Occipital lobe (tissue), 2 donors: Measurements from ENCODE around the gene TNS3. TPM values are rescaled to one million over a fixed set of nuclear protein-coding genes. Genes with fewer than 3 reads are reported as not detected.

Source experiments
- DNase-seq: peaks from one replicate; lab custom pipeline; 2025; lab: John Stamatoyannopoulos, UW
- total RNA-seq: library from RNA; depleted of rRNA; stranded (reverse); fragments of >200 nt; gene quantifications from one replicate; pipeline ENCODE4 v1.2.3, GENCODE V29; 2014

The TNS3 gene
- total RNA-seq, 1 donor from 2014 or later: 7.5 TPM

GRCh38 chr7:47507522-47507921 lies 74.4 kb downstream of the TNS3 start:
- no peak for DNase-seq

DNA sequence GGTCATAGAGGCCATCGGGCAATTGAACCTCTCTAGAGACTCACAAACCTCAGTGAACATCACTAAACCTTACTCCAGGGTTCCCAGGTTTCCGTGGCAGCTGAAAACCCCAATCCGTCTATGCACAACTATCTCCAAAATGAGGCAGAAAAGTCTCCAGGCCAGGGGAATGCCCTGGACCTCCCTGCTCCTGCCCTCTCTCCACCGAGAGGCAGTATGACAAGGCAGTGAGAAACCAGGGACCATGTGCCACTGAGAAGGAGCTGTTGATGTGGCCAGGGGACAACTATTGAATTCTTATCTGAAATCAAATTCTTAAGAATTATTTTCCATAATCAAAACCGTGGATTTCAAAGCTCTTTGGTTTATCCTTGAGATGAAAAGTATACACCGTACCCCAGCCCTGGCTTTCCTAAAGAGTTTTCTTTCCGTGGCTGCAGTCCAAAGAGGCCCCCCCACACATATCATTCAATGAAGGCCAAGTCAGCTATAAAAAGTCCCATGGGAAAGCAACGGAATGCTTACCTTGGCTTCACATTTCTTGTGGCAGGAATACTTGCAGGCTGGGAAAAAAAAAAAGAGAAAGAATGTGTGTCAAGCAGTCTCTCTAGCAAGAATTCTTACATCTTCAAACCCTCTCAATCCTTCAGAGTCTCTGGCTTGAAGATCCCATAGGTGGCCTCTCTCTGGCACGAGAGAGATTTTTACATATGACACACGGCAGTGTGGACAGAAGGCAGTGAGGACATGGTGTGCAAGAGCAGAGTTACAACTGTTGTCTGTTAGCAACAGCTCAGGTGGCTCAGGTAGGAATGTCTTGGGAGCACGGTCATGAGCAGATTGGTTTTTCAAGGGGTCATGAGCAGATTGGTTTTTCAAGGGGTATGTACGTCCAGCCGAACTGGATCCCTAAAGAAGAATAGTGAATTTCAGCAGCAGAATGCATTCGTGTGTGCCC lies 75.2 kb downstream of the TNS3 start:
- no peak for DNase-seq

GRCh38 chr7:47505312-47506007 lies 76.5 kb downstream of the TNS3 start:
- DNase-seq: no peak

DNA sequence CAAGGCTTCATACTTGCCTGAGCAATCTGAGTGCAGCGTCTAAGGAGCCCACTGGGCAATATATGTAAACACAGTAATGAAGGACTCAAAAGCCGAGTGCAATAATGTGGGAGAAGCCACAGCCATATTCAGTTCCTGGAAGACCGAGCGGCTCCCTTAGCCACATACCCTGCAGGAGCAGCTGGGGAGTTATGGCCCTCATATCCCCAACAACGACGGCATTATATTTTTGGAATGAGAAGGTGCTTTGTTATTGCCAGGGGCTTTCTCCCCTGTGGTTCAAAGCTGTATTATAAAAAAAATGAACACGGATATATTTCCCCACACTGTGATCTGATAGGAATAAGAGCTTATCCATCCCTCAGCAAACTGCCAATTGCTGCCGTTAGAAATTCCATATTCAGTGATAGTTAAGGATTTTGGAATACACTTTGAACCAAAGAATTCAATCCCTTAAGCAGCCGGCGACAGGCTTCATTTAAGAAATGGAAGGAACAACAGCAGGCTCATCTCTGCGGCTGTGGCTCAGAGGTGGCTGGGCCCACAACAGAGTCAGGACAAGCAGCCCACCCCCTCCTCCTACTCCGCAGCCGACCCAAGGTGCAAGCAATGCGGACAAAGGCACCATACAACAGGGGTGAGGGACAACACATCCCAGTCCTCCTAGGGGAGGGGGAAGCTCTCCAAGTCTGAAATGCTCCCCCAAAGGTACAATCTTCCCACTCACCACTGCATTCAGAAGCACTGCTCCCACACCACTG lies 77.2 kb downstream of the TNS3 start:
- DNase-seq: no peak

DNA sequence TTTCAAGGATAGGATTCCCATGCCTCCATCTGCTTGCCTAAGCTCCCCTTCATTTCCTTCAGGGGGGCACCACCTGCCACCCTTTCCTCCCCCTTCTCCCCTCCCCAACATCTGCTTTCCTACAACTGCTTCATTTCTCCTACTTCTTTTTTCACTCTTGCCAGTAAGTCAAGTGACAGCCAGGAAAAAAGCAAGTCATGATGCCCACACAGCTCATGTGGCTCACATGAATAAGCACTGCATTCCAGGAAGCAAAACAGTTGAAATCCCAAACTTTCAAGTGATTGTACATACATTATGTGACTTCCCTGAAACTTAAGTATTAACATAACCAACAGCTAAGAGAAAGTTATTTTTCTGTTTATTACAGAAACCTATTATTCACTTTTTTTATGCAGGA lies 78.6 kb downstream of the TNS3 start:
- DNase-seq: no peak

- no peak for DNase-seq
Measured at GRCh38 chr7:47502240-47502877, 79.6 kb downstream of the TNS3 start.

GRCh38 chr7:47501406-47501805 lies 80.5 kb downstream of the TNS3 start:
- no peak for DNase-seq

DNA sequence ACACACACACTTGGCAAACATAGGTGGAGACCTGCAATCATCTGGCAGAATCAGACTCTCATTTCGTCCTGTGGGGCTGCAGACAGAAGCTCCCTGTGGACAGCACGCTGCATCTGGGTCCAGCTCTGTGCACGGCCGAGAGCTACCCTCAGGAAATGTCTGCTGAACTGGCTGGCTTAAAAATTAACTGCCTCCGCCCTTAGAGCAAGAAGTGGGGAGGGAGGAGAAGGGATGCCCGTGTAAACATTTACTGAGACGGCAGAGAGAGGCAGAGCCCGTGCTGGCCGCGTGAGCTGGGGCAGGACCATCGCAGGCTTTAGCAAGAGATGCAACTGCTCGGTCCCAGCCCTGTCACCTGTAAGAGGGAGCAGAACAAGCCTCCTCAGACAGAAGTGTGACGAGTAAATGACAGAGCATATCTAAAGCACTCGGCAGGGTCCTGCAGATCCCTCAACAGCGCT lies 81.8 kb downstream of the TNS3 start:
- no peak for DNase-seq

- no peak for DNase-seq
Measured at GRCh38 chr7:47498229-47499056, 83.5 kb downstream of the TNS3 start.

DNA sequence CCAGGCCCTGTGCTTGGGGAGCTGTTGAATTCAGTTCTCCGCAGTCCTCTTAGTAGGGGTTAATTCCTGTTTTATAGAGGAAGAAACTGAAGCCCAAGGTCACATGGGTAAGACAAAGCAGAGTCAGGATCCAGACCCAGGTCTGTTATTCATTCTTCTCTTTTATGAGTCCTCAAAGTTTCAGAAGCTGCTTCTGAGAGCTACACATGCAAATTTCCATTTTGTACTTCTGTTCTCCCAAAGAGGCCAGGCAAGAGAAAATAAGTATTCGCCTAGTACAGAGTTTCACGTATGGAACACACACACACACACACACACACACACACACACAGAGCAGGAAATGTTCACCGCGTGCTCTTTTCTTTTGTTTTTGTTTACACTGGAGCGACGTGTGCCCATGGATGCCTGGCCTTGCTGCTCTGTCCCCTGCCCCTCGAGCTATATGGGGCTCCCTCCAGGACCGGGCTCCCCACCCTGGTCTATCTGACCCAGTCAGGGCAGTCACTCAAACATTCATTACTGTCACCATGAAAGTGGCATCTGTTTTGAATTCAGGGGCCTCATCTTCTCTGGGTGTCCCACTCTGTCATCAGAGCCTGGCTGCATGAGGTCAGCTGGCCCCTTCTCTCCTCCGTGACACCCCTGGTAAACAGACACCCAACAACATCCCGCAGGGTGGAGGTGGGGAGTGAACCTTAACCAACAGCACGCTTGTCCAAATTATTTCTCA lies 84.4 kb downstream of the TNS3 start:
- DNase-seq: no peak

- DNase-seq: no peak
Measured at GRCh38 chr7:47496666-47497065, 85.2 kb downstream of the TNS3 start.

GRCh38 chr7:47496056-47496665 lies 85.8 kb downstream of the TNS3 start:
- DNase-seq: no peak

GRCh38 chr7:47493976-47494911 lies 87.7 kb downstream of the TNS3 start:
- no peak for DNase-seq

GRCh38 chr7:47492716-47493325 lies 89.1 kb downstream of the TNS3 start:
- DNase-seq: no peak

- no peak for DNase-seq
Measured at GRCh38 chr7:47490501-47491265, 91.2 kb downstream of the TNS3 start.

GRCh38 chr7:47489624-47490023 lies 92.3 kb downstream of the TNS3 start:
- DNase-seq: no peak

DNA sequence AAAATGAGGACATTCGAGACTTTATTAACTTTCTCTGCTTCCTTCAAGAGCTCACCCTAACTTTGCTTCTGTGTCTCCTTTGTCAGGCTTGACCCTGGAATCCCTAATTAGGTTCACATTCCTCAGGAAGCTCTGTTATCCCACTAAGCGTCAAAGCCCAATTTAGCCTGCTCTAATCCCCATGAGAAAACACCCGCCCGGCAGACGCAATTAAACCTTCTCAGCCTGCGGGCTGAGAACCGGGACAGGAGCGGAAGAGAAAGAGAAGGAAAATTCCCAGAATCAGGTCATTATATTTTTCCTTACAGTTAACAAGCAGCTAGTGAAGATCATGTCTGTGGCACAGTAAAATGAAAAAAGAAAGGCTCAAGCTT lies 93.0 kb downstream of the TNS3 start:
- no peak for DNase-seq
